Gastroesophageal sphincter (tissue), 3 donors: ENCODE results near the gene SLAMF1.
"Not testable (repeated sequence)": the region's sequence is repeated elsewhere in the genome, so short reads cannot be mapped to it uniquely, and the experiment has no call there.

Experiments
- CTCF ChIP-seq, 4 experiments: fragments of 200-600 bp in 2 of 4; fragments of 450-650 bp in 2 of 4; sonication (generic) in 1 of 4; IDR thresholded peaks; one replicate each; pipeline ENCODE4 v1.5.1; 2017 to 2019; ENCODE audit warnings: antibody characterized with exemption in 4 of 4, mild to moderate bottlenecking in 2 of 4, moderate library complexity in 2 of 4
- POLR2A ChIP-seq, 2 donors: fragments of 450-650 bp; IDR thresholded peaks; one replicate each; pipeline ENCODE4 v1.6.1; 2017; ENCODE audit warnings: antibody characterized with exemption in 2 of 2, mild to moderate bottlenecking in 2 of 2, moderate library complexity in 1 of 2
- POLR2AphosphoS5 ChIP-seq: sonication (generic); formaldehyde crosslinking; IDR thresholded peaks from one replicate; pipeline ENCODE4 v1.6.1; 2017; ENCODE audit warnings: antibody characterized with exemption

GRCh38 chr1:160559437-160559836, 87.4 kb downstream of the SLAMF1 start:
- TF ChIP-seq CTCF (IDR thresholded peaks at IDR 0.05); POLR2AphosphoS5; POLR2A (IDR thresholded peaks at IDR 0.05): not testable (repeated sequence)
